Stimulated activated CD4-positive, alpha-beta T cell treated with anti-CD3 and anti-CD28 coated beads, Interleukin-1b, Interleukin-23, amount 100 ng/mL, for 24 hours (primary cell): ENCODE measurements around the gene CD180.

Source experiments
- DNase-seq, 4 experiments: peaks; one replicate each; pipeline ENCODE4 v3.0.0-alpha.2; 2020; ENCODE audit warnings: low read depth in 4 of 4, low spot score in 1 of 4

CD180 gene

GRCh38 chr5:67196537-67197059 is at the start of gene CD180:
CD180 (minus strand) TSS chr5:67196799; CDS start chr5:67196641, 158 bp downstream.
- DNase-seq = no peak

- peak in 1 of 4 experiments; percentile 16 for DNase-seq
Observed at GRCh38 chr5:67246108-67246507, 49.5 kb upstream of the CD180 start.

- no peak for DNase-seq
Observed at GRCh38 chr5:67245259-67245846, 48.8 kb upstream of the CD180 start.

GRCh38 chr5:67244345-67244793 is 47.8 kb upstream of the CD180 start:
- DNase-seq = no peak

- DNase-seq = no peak
Observed at GRCh38 chr5:67243944-67244343, 47.3 kb upstream of the CD180 start.

- DNase-seq = no peak
Observed at GRCh38 chr5:67243349-67243748, 46.8 kb upstream of the CD180 start.

GRCh38 chr5:67241326-67241725 is 44.7 kb upstream of the CD180 start:
- DNase-seq = no peak

GRCh38 chr5:67240846-67241245 is 44.2 kb upstream of the CD180 start:
- DNase-seq = no peak

GRCh38 chr5:67240065-67240464 is 43.5 kb upstream of the CD180 start:
- DNase-seq = no peak

- no peak for DNase-seq
Observed at GRCh38 chr5:67238191-67238590, 41.6 kb upstream of the CD180 start.

- DNase-seq = no peak
Observed at GRCh38 chr5:67235399-67236110, 39.0 kb upstream of the CD180 start.

- no peak for DNase-seq
Observed at GRCh38 chr5:67234671-67235176, 38.1 kb upstream of the CD180 start.

- DNase-seq = no peak
Observed at GRCh38 chr5:67233075-67233474, 36.5 kb upstream of the CD180 start.

- no peak for DNase-seq
Observed at GRCh38 chr5:67223211-67223610, 26.6 kb upstream of the CD180 start.

GRCh38 chr5:67222243-67223025 is 25.8 kb upstream of the CD180 start:
- DNase-seq = no peak

GRCh38 chr5:67221487-67222242 is 25.1 kb upstream of the CD180 start:
- no peak for DNase-seq

- DNase-seq = no peak
Observed at GRCh38 chr5:67216564-67216963, 20.0 kb upstream of the CD180 start.

GRCh38 chr5:67215519-67216471 is 19.2 kb upstream of the CD180 start:
- peak in 3 of 4 experiments; percentile 15 to 39 (median 25) for DNase-seq

GRCh38 chr5:67214707-67215447 is 18.3 kb upstream of the CD180 start:
- no peak for DNase-seq
